Stimulated activated CD4-positive, alpha-beta T cell treated with anti-CD3 and anti-CD28 coated beads, Interleukin-2, amount 100 ng/mL, for 48 hours (primary cell): ENCODE results near the gene JPT2.

ENCODE experiments used
- DNase-seq, 2 donors: peaks; one replicate each; pipeline ENCODE4 v3.0.0-alpha.2; 2020

Gene JPT2

GRCh38 chr16:1740781-1741490 is 62.9 kb downstream of the JPT2 start:
- DNase-seq: no peak

DNA sequence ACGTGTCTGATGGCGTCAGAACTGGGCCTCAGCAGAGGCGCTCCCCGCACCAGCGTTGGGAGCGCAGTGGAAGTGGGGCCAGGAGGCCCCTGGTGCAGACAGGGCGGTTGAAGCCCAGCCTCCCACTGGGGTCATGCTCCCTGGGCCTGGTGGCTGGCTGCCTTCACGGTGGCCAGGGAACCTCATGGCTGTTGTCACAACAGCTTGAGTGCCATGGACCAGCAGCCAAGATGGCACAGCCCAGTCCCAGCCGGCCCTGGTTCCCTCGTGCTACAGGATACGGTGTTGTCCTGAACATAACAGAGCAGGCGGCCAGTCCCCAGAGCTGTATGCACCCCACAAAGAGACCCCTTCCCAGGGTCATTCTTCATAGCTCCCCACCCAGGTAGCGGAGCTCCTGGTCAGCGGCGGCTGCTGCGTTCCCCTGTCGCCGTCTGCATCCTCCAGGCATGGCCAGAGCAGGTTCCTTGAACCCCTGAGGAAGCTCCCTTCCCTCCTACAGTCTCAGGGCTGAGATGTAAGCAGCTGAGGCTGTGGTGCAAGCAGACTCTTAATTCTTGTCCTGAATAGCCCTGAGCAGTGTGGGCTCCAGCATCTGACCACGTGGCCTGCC is 63.6 kb downstream of the JPT2 start:
- DNase-seq: no peak

DNA sequence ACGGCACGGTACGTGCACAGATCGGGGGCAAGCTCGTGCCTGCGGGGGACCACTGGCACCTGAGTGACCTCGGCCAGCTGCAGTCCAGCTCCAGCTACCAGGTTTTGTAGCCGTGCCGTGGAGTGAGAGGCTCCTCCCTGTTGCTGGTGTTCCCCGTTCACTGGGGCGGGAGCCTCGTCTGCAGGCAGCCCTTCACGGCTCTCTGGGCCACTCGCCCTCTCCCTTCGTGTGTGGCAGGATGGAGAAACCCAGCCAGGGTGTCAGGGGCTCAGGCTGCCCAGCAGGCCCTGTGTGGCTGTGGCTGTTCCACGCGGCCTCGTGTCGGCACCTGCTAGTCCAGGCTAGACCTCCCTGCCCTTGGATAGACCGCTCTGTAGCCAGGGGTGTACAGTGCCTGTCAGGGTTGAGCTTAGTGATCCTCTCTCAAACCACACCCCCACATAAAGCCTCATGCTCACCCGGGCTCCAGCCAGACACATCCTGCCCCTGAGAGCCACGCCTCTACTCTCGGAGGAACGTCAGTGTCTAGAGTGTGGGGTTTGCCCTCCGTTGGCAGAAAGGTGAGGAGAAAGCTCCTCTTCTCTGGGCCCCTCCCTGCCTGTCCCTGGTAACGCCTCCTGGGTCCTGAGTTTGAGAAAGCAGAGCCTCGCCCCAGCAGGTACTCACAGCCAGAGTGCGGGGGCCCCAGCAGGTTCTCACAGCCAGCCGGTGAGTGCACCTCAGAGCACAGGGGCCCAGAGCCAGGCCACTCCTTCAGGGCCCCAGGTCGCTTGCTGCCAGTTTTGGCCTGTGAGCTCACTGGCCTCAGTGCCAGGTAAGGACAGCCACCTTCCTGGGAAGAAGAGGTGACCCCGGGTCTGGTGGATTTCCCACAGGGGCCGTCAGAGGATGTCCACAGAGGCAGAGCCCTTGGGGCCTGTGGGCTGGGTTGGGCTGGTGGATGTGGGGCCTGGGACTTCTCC is 65.6 kb downstream of the JPT2 start:
- no peak for DNase-seq

DNA sequence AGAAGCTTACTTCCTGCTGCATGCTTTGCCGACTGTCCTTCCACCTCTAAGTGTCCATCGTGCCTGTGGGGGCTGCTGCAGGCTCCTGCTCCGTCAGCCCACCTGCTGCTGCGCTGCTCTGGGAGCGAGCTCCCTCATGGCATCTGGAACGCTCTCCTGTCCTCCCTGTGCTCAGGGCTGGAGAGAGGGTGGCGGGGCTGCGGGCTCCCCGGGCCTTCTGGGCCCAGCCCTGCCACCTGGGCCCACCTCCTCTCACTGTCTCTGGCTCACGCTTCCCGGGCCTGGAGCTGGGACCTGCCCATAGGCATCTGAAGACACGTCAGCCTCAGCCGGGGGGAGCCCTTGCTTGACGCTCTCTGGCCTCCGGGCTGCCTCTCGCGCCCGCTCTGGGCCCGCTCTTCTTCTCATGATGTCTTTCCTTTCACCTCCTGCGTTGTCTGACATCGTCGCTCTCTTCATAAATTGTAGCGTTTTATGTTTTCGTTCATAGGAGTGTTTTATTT is 66.3 kb downstream of the JPT2 start:
- no peak for DNase-seq

- no peak for DNase-seq
Observed at GRCh38 chr16:1745181-1745899, 67.3 kb downstream of the JPT2 start.

GRCh38 chr16:1745900-1746692 is 68.0 kb downstream of the JPT2 start:
- DNase-seq: no peak

- no peak for DNase-seq
Observed at GRCh38 chr16:1746693-1747195, 68.7 kb downstream of the JPT2 start.

- no peak for DNase-seq
Observed at GRCh38 chr16:1747934-1748333, 69.9 kb downstream of the JPT2 start.

DNA sequence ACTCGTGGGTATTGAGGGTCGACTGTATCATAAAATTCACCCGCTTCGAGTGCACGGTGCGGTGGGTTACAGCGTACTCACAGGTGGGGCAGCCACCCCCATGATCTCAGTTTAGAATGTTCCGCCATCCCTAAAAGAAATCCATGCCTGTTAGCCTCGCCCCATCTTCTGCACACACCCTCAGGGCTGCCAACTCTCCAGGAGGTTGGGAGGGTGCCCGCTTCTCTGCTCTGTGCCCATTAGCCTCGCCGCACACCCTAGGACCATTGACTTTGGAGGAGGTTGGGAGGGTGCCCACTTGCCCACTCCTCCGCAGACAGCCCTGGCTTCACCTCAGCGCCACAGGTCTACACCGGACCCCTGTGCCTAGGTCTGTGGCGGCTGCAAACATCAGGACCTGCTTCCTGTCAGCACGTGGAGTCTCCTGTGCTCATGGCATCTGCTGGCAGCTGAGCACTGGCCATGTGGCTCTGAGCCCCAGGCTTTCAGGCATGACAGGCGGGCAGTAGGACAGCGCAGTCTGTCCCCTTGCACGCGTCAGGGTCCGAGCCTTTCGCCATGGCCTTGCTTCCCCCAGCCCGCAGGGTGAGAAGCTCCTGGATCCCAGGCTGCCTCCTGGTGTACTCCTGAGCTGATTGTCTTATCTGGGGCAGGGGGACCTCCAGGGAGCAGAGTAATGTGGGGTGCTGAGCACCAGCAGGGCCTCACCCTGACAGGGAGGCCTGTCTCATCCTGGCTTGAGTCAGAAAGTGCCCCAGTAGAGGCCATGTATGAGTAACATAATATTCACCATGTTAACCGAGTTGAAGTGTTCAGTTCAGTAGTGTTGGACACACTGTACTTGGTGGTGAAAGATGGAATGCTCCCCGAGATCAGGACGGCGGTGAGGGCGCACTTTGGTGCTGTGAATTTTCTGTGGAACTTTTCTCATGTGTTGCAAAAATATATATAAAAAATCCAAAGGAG is 71.4 kb downstream of the JPT2 start:
- DNase-seq: no peak
